Measurements from ENCODE around the gene TYROBP. TPM values are rescaled to one million over a fixed set of nuclear protein-coding genes. Genes with fewer than 3 reads are reported as not detected.

TYROBP gene
- total and polyA plus RNA-seq, 2 of the 8 experiments (the other 6 are each of a cell fraction or from before 2014, with no cell fraction given) = 0.18 TPM; not detected in 1

- Histone ChIP-seq H3K4me1 (replicated peaks in 1 of 4; ENCODE audit: control insufficient read depth in 3 of 4, insufficient read depth in 4 of 4, low read length in 3 of 4) (peaks cover 0 to 15% (median 10%) of the 10 kb centered on the region in 4 experiments; a peak in 5 of 7 replicates), H3K79me2 (ENCODE audit: control insufficient read depth in 1 of 2, insufficient read depth in 2 of 2, low read length in 2 of 2) (no peaks in the 10 kb centered on the region), H2BK5ac (ENCODE audit: low read depth, low read length) (no peak overlapping the region), H2AK5ac (ENCODE audit: low read depth, low read length) (no peak overlapping the region), H3K4me2 (ENCODE audit: insufficient read depth in 1 of 2, low read depth in 2 of 2, low read length in 2 of 2) (peak overlapping the region; percentile 80 to 96), H3K27ac (ENCODE audit: low read depth, low read length) (no peak overlapping the region), H4K5ac (ENCODE audit: insufficient read length, low read depth, low read length) (peak overlapping the region; percentile 47), H3K23ac (ENCODE audit: insufficient read length) (no peak overlapping the region), H2AFZ (ENCODE audit: low read length) (peak overlapping the region; percentile 25; the same call in 1 of the 2 replicates), H3K9me3 (ENCODE audit: insufficient read depth in 2 of 2, low read depth in 1 of 2, low read length in 1 of 2) (no peaks in the 10 kb centered on the region), H3K27me3 (replicated peaks in 1 of 4; ENCODE audit: control insufficient read depth in 3 of 4, extremely low read depth in 1 of 4, insufficient read depth in 3 of 4, low read length in 3 of 4) (peaks cover 7 to 58% (median 54%) of the 10 kb centered on the region in 4 experiments), H3K56ac (replicated peaks; ENCODE audit: insufficient read length, low read depth, low read length) (no peak overlapping the region), H2BK20ac (ENCODE audit: low read length) (no peak overlapping the region), H3K36me3 (ENCODE audit: control insufficient read depth in 2 of 4, insufficient read depth in 4 of 4, low read length in 3 of 4) (no peaks in the 10 kb centered on the region), H2BK12ac (ENCODE audit: low read depth, low read length) (no peak overlapping the region), H2BK120ac (replicated peaks; ENCODE audit: low read depth, low read length) (no peak overlapping the region), H3K9ac (replicated peaks in 1 of 4; ENCODE audit: extremely low read depth in 1 of 4, low read depth in 3 of 4, low read length in 3 of 4) (no peak overlapping the region), H3K79me1 (ENCODE audit: low read depth, low read length) (no peaks in the 10 kb centered on the region), H3K4ac (replicated peaks; ENCODE audit: insufficient read length, low read depth, low read length) (peak overlapping the region; percentile 4), H3K18ac (ENCODE audit: extremely low read depth, low read length) (no peak overlapping the region), H4K91ac (replicated peaks; ENCODE audit: insufficient read length, low read length) (peak overlapping the region; percentile 83), H3K4me3 (ENCODE audit: extremely low read depth in 1 of 4, insufficient read depth in 2 of 4, low read depth in 3 of 4, low read length in 4 of 4) (peak overlapping the region; percentile 30 to 60 (median 51); a peak in 7 of 8 replicates), H2BK15ac (ENCODE audit: low read length) (peak overlapping the region; percentile 96; the same call in 1 of the 2 replicates), H3K23me2 (ENCODE audit: low read depth, low read length) (peaks cover 16% of the 10 kb centered on the region), H4K8ac (ENCODE audit: extremely low read depth, insufficient read depth, low read length) (0 out of 2 replicates have a peak overlapping the region, but pooled peaks have one; percentile 80), H4K20me1 (replicated peaks in 1 of 2; ENCODE audit: control insufficient read depth in 1 of 2, insufficient read depth in 2 of 2, low read length in 2 of 2) (peaks cover 0 to 3% of the 10 kb centered on the region in 2 experiments), H3K14ac (ENCODE audit: insufficient read length) (no peak overlapping the region)
- ChIA-PET CTCF (ENCODE audit: partially characterized antibody) (interaction anchor here (0.6 to 2.9 kb wide), 4 partner anchors 11 to 726 kb away, joined by 3 to 18 read pairs (median 4); no protein-coding TSS in a partner anchor), POLR2A (ENCODE audit: partially characterized antibody) (interaction anchor here (0.8 to 1.7 kb wide), 4 partner anchors 8 to 147 kb away, joined by 3 to 20 read pairs (median 4); partner anchors contain the start of genes NPHS1 and SYNE4)
- FAIRE-seq (no peak), DNase-seq (ENCODE audit: low read depth in 1 of 2, low spot score in 2 of 2) (no peak)
- 54% methylated on average over 19 of the region's 19 CpGs; no CpG with 5 or more reads in 1 of the 2 experiments for WGBS, 2 experiments (ENCODE audit: extremely low coverage in 1 of 2, insufficient coverage in 1 of 2, insufficient read length in 1 of 2, insufficient replicate concordance in 2 of 2, low coverage in 1 of 2, low lambda C conversion rate in 2 of 2, missing lambda C conversion rate in 1 of 2)
- TF ChIP-seq TCF12 (IDR thresholded peaks at IDR 0.05; ENCODE audit: low read depth, low read length) (no peak), ASH2L (IDR thresholded peaks at IDR 0.05; ENCODE audit: low read length) (no peak), ATF2 (IDR thresholded peaks at IDR 0.05; ENCODE audit: low read length) (no peak), POU5F1 (IDR thresholded peaks at IDR 0.05; ENCODE audit: low read depth, low read length) (no peak), SP4 (IDR thresholded peaks at IDR 0.05; ENCODE audit: low read length) (no peak), KDM4A (IDR thresholded peaks at IDR 0.05; ENCODE audit: low read depth, low read length, severe bottlenecking) (no peak), RBBP5 (IDR thresholded peaks at IDR 0.05; ENCODE audit: borderline replicate concordance, low read depth, low read length) (no peak), ZNF274 (IDR thresholded peaks at IDR 0.05; ENCODE audit: borderline replicate concordance, extremely low read depth, low read length) (no peak), PHF8 (conservative IDR thresholded peaks at IDR 0.05; ENCODE audit: low read depth, low read length) (no peak), GABPA (IDR thresholded peaks at IDR 0.05; ENCODE audit: borderline replicate concordance, insufficient read depth, low read length) (no peak), NRF1 (IDR thresholded peaks at IDR 0.05; ENCODE audit: low read depth, low read length) (no peak)
These were observed 46.4 kb downstream of the TYROBP start for GRCh38 chr19:35861640-35862160.

Data from H1 (cell line).